GM12864 (cell line): Measurements from ENCODE around the gene EHMT1.

Experiments used
- DNase-seq: peaks from one replicate; pipeline ENCODE4 v3.0.0-alpha.2; 2011; ENCODE audit warnings: low read depth
- H3K4me3 ChIP-seq: 2 replicates; pipeline ENCODE4 v1.5.1; 2011; ENCODE audit warnings: mild to moderate bottlenecking, low read depth, low read length, control low read depth
- TF ChIP-seq, protein P1 (sequence below): IDR thresholded peaks from 2 replicates; pipeline ENCODE4 v1.5.1; 2011; ENCODE audit warnings: low read depth, mild to moderate bottlenecking, moderate library complexity, low read length, control low read depth, inconsistent platforms; ENCODE audit errors: missing control alignments

The EHMT1 gene

GRCh38 chr9:137813651-137814415, 195.0 kb downstream of the EHMT1 start:
- no peak for DNase-seq
- TF ChIP-seq, protein P1, sequence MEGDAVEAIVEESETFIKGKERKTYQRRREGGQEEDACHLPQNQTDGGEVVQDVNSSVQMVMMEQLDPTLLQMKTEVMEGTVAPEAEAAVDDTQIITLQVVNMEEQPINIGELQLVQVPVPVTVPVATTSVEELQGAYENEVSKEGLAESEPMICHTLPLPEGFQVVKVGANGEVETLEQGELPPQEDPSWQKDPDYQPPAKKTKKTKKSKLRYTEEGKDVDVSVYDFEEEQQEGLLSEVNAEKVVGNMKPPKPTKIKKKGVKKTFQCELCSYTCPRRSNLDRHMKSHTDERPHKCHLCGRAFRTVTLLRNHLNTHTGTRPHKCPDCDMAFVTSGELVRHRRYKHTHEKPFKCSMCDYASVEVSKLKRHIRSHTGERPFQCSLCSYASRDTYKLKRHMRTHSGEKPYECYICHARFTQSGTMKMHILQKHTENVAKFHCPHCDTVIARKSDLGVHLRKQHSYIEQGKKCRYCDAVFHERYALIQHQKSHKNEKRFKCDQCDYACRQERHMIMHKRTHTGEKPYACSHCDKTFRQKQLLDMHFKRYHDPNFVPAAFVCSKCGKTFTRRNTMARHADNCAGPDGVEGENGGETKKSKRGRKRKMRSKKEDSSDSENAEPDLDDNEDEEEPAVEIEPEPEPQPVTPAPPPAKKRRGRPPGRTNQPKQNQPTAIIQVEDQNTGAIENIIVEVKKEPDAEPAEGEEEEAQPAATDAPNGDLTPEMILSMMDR = no peak
- no peak overlapping the region for H3K4me3 ChIP-seq

GRCh38 chr9:137814436-137814835, 195.6 kb downstream of the EHMT1 start:
- TF ChIP-seq, protein P1 = no peak
- H3K4me3 ChIP-seq = no peak overlapping the region
- DNase-seq = no peak

GRCh38 chr9:137814841-137815240, 196.0 kb downstream of the EHMT1 start:
- H3K4me3 ChIP-seq = no peak overlapping the region
- TF ChIP-seq, protein P1 = no peak
- no peak for DNase-seq

- H3K4me3 ChIP-seq = no peak overlapping the region
- no peak for DNase-seq
- TF ChIP-seq, protein P1 = no peak
These were observed 196.8 kb downstream of the EHMT1 start for GRCh38 chr9:137815256-137816255.

GRCh38 chr9:137816531-137817235, 197.9 kb downstream of the EHMT1 start:
- peak; percentile 38 for DNase-seq
- TF ChIP-seq, protein P1 = no peak
- no peak overlapping the region for H3K4me3 ChIP-seq

- H3K4me3 ChIP-seq = no peak overlapping the region
- DNase-seq = no peak
- TF ChIP-seq, protein P1 = no peak
These were observed 198.7 kb downstream of the EHMT1 start for GRCh38 chr9:137817236-137818200.
